Measurements from ENCODE around the gene CABP4. TPM values are rescaled to one million over a fixed set of nuclear protein-coding genes. Genes with fewer than 3 reads are reported as not detected.
"Not testable (repeated sequence)": the region's sequence is repeated elsewhere in the genome, so short reads cannot be mapped to it uniquely, and the experiment has no call there.

Gene CABP4
- total RNA-seq, 2 experiments from 2014 or later = 0.96 to 3.4 TPM

- DNase-seq = no peak
- H3K27me3 Mint-ChIP-seq = no peaks in the 10 kb centered on the region
- peaks cover under 1% of the 10 kb centered on the region for H3K36me3 Mint-ChIP-seq
- ATAC-seq = no peak
- no peak overlapping the region for H3K27ac Mint-ChIP-seq
- peaks cover 22% of the 10 kb centered on the region for H3K4me1 Mint-ChIP-seq
- CTCF ChIA-PET = interaction anchor here (0.8 to 2.7 kb wide), 7 partner anchors 12 to 120 kb away, joined by 3 to 19 read pairs (median 5); partner anchors contain the start of genes AIP, PITPNM1, PPP1CA and TBC1D10C
- H3K4me3 Mint-ChIP-seq = no peak overlapping the region
- H3K9me3 Mint-ChIP-seq (ENCODE audit: low read depth) = no peaks in the 10 kb centered on the region
These were observed 15.3 kb downstream of the CABP4 start for GRCh38 chr11:67470337-67471002.

GRCh38 chr11:67472882-67473281, 17.7 kb downstream of the CABP4 start:
- CTCF ChIA-PET = interaction anchor here (2.9 kb wide), 1 partner anchor 10 kb away, joined by 10 read pairs; the partner anchor contains the start of gene AIP

DNA sequence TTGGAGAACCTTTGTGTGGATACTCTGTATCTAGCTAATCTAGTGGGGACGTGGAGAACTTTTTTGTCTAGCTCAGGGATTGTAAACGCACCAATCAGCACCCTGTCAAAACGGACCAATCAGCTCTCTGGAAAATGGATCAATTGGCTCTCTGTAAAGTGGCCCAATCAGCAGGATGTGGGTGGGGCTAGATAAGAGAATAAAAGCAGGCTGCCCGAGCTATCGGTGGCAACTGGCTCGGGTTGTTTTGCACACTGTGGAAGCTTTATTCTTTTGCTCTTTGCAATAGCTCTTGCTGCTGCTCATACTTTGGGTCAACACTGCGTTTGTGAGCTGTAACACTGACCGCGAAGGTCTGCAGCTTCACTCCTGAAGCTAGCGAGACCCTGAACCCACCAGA, 21.5 kb downstream of the CABP4 start:
- H3K36me3 Mint-ChIP-seq; H3K27ac Mint-ChIP-seq; H3K27me3 Mint-ChIP-seq; H3K4me3 Mint-ChIP-seq; CTCF ChIA-PET; H3K9me3 Mint-ChIP-seq (ENCODE audit: low read depth); ATAC-seq; DNase-seq; H3K4me1 Mint-ChIP-seq: not testable (repeated sequence)

More at GRCh38 chr11:67472882-67473281, 17.7 kb downstream of the CABP4 start:
- no peaks in the 10 kb centered on the region for H3K9me3 Mint-ChIP-seq (ENCODE audit: low read depth)
- H3K4me3 Mint-ChIP-seq = no peak overlapping the region
- H3K4me1 Mint-ChIP-seq = peaks cover 9% of the 10 kb centered on the region
- H3K36me3 Mint-ChIP-seq = no peaks in the 10 kb centered on the region
- H3K27me3 Mint-ChIP-seq = peaks cover 2% of the 10 kb centered on the region
- no peak overlapping the region for H3K27ac Mint-ChIP-seq
- DNase-seq (no peak), ATAC-seq (no peak)

GRCh38 chr11:67477344-67478050, 22.3 kb downstream of the CABP4 start:
- not testable (repeated sequence) for H3K9me3 Mint-ChIP-seq (ENCODE audit: low read depth); ATAC-seq; H3K4me1 Mint-ChIP-seq; H3K27ac Mint-ChIP-seq; DNase-seq; H3K27me3 Mint-ChIP-seq; H3K36me3 Mint-ChIP-seq; H3K4me3 Mint-ChIP-seq
- CTCF ChIA-PET = interaction anchor here (0.7 kb wide), 1 partner anchor 1698 kb away, joined by 4 read pairs; no protein-coding TSS in a partner anchor

- Mint-ChIP-seq H3K27me3 (peaks cover 4% of the 10 kb centered on the region), H3K9me3 (ENCODE audit: low read depth) (no peaks in the 10 kb centered on the region), H3K27ac (peak overlapping the region; percentile 99), H3K4me3 (peak overlapping the region; percentile 80), H3K4me1 (peaks cover 47% of the 10 kb centered on the region), H3K36me3 (peaks cover 19% of the 10 kb centered on the region)
- ATAC-seq = peak; percentile 1
- CTCF ChIA-PET = interaction anchor here (0.7 to 3.0 kb wide), 7 partner anchors 9 to 122 kb away, joined by 3 to 16 read pairs (median 7); partner anchors contain the start of genes PPP1CA, PTPRCAP and TMEM134
- no peak for DNase-seq
These were observed 27.2 kb downstream of the CABP4 start for GRCh38 chr11:67482275-67482826.

GRCh38 chr11:67482827-67483798, 28.0 kb downstream of the CABP4 start, which contains the start of gene AIP:
TSS of gene AIP (plus strand) at chr11:67483026. CDS start at chr11:67483159, 133 bp downstream.
- H3K4me1 Mint-ChIP-seq = peaks cover 54% of the 10 kb centered on the region
- peak; percentile 81 for ATAC-seq
- DNase-seq = peak; percentile 99
- peaks cover 4% of the 10 kb centered on the region for H3K27me3 Mint-ChIP-seq
- peak within 1 kb of the TSS; percentile 80 for H3K4me3 Mint-ChIP-seq
- H3K36me3 Mint-ChIP-seq = peaks cover 26% of the 10 kb centered on the region
- no peaks in the 10 kb centered on the region for H3K9me3 Mint-ChIP-seq (ENCODE audit: low read depth)
- CTCF ChIA-PET = interaction anchor here (0.7 to 3.6 kb wide), 9 partner anchors 10 to 81 kb away, joined by 3 to 19 read pairs (median 7); partner anchors contain the start of genes PITPNM1, PPP1CA, PTPRCAP and TMEM134
- peak within 1 kb of the TSS; percentile 99 for H3K27ac Mint-ChIP-seq

DNA sequence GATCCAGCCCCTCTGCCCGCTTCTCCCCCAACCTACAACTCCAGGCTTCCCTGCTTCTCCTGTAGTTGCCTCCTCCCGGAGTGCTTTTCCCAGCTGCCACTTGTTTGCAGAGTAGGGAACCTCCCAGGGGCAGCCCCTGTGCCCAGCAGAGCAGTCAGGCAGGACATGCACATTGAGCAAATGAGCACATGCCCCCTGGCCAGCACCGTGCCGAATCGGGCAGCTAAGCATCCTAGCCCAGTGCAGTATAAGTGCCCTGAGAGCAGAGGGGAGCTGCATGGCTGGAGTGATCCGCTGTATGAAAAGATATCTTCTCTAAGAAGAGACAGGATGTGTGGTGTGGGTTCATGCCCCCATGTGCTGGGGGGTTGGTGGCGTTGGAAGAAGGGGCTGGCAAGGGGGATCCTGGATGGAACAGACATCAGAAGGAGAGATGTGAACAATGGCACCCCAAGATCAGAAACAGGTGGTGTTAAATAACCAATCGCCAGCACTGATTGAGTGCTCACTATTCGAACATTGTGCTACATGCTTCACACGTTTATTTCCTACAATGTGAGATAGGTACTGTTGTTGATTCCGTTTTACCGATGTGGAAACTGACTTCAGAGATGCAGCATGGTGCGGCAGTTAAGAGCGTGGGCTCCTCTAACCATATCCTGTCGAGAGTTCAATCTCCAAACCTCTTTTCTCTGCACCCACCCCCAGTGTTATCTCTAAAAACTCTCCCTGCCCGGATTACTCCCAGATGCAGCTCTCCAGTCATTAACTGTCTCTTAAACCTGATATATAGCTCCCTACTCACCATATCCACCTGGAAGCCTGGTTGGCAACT, 28.9 kb downstream of the CABP4 start:
- no peaks in the 10 kb centered on the region for H3K9me3 Mint-ChIP-seq (ENCODE audit: low read depth)
- peak; percentile 17 for ATAC-seq
- H3K27me3 Mint-ChIP-seq = peaks cover 4% of the 10 kb centered on the region
- CTCF ChIA-PET = interaction anchor here (1.1 to 3.6 kb wide), 10 partner anchors 11 to 82 kb away, joined by 3 to 19 read pairs (median 6); partner anchors contain the start of genes PITPNM1, PPP1CA, PTPRCAP and TMEM134
- H3K36me3 Mint-ChIP-seq = peaks cover 33% of the 10 kb centered on the region
- H3K4me1 Mint-ChIP-seq = peaks cover 62% of the 10 kb centered on the region
- peak overlapping the region; percentile 99 for H3K27ac Mint-ChIP-seq
- DNase-seq = peak; percentile 73
- H3K4me3 Mint-ChIP-seq = peak overlapping the region; percentile 80

DNA sequence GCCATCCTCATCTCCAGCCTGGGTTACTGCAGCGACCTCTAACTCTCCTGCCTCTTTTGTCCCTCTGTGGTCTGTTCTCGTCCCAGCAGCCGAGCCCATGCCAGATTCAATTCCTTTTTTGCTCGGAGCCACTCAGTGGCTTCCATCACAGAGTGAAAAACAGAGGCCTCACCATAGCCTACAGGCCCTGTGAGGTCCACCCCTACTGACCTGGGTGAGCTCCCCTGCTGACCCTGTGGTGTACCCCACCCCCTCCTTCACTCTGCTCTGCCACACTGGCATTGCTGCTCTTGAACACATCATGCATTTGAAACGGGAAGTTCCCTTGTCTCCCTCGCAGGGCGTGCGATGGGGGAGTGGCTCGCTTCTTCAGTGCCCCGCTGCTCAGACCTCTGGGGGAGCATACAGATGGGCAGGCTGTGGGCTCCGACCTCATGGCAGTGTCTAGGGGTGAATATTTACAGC, 29.7 kb downstream of the CABP4 start:
- Mint-ChIP-seq H3K9me3 (ENCODE audit: low read depth) (no peaks in the 10 kb centered on the region), H3K36me3 (peaks cover 38% of the 10 kb centered on the region), H3K4me1 (peaks cover 67% of the 10 kb centered on the region), H3K4me3 (peak overlapping the region; percentile 80), H3K27ac (peak overlapping the region; percentile 99), H3K27me3 (peaks cover 1% of the 10 kb centered on the region)
- ATAC-seq (peak; percentile 2), DNase-seq (peak; percentile 87)
- CTCF ChIA-PET = interaction anchor here (1.1 to 3.6 kb wide), 6 partner anchors 16 to 83 kb away, joined by 4 to 19 read pairs (median 9); partner anchors contain the start of genes PITPNM1, PPP1CA and TMEM134

GRCh38 chr11:67485873-67486361, 30.8 kb downstream of the CABP4 start:
- ATAC-seq (peak; percentile 16), DNase-seq (peak; percentile 89)
- Mint-ChIP-seq H3K4me3 (peak overlapping the region; percentile 80), H3K4me1 (peaks cover 67% of the 10 kb centered on the region), H3K27ac (peak overlapping the region; percentile 99), H3K36me3 (peaks cover 40% of the 10 kb centered on the region)
- CTCF ChIA-PET = interaction anchor here (0.7 to 3.6 kb wide), 12 partner anchors 17 to 128 kb away, joined by 3 to 19 read pairs (median 4); partner anchors contain the start of genes CDK2AP2, PITPNM1, PPP1CA and TBC1D10C
- not testable (repeated sequence) for H3K9me3 Mint-ChIP-seq (ENCODE audit: low read depth); H3K27me3 Mint-ChIP-seq

DNA sequence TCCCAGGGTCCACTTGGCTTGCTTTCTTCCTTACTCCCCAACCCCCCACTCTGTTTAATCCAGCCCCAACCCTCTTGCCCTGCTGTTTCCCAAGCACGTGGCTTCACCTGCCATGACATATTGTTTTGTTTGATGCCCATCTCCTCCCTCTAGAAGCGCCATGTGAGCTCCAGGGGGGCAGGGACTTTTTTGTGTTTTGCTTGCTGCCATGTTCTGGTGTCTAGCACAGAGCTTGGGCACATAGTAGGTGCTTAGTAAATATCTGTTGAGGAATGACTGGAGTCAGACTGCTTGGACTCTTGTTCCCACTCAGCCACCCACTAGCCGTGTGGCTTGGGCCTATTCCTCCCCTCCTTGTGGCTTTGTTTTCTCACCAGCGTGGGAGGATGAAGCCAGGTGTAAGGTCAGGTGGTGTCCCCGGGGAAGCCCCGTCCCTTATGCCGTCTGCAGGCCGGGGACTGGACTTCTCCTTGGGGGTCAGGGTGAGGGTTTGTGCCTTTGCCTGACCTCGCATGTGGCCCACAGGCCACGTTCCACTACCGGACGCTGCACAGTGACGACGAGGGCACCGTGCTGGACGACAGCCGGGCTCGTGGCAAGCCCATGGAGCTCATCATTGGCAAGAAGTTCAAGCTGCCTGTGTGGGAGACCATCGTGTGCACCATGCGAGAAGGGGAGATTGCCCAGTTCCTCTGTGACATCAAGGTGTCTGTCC, 31.5 kb downstream of the CABP4 start:
- CTCF ChIA-PET = interaction anchor here (1.0 to 3.6 kb wide), 10 partner anchors 18 to 128 kb away, joined by 3 to 19 read pairs (median 4); partner anchors contain the start of genes CDK2AP2, PITPNM1, PPP1CA and TBC1D10C
- H3K36me3 Mint-ChIP-seq = peaks cover 43% of the 10 kb centered on the region
- H3K27me3 Mint-ChIP-seq = no peaks in the 10 kb centered on the region
- H3K9me3 Mint-ChIP-seq (ENCODE audit: low read depth) = no peaks in the 10 kb centered on the region
- DNase-seq (peak; percentile 75), ATAC-seq (no peak)
- H3K27ac Mint-ChIP-seq = peak overlapping the region; percentile 99
- H3K4me3 Mint-ChIP-seq = peak overlapping the region; percentile 80
- peaks cover 67% of the 10 kb centered on the region for H3K4me1 Mint-ChIP-seq

Measured in activated CD8-positive, alpha-beta memory T cell treated with anti-CD3 and anti-CD28 coated beads, Interleukin-2, amount 10 ng/mL, durations not matched to agents 7 days and 5 days (primary cell).